ENCODE measurements around the gene MTPN. TPM values are rescaled to one million over a fixed set of nuclear protein-coding genes. Genes with fewer than 3 reads are reported as not detected.

Gene MTPN
- total RNA-seq, 4 donors from 2014 or later: 76.6 to 80.2 (median 79.0) TPM

- no peak for ATAC-seq
- TF ChIP-seq EP300 (IDR thresholded peaks at IDR 0.05) (no peak), CTCF (IDR thresholded peaks at IDR 0.05) (no peak), POLR2AphosphoS5 (IDR thresholded peaks at IDR 0.05) (no peak), POLR2A (IDR thresholded peaks at IDR 0.05) (no peak)
- no peaks in the 10 kb centered on the region for H3K9me3 ChIP-seq
- H3K36me3 ChIP-seq: no peaks in the 10 kb centered on the region
- no peaks in the 10 kb centered on the region for H3K4me1 ChIP-seq
- no peak overlapping the region for H3K4me3 ChIP-seq
- no peak overlapping the region for H3K27ac ChIP-seq
- H3K27me3 ChIP-seq: no peaks in the 10 kb centered on the region
- WGBS, 2 donors (ENCODE audit: low coverage in 1 of 2): 70 to 80% methylated on average over 7 to 8 of the region's 10 CpGs
These were observed 57.9 kb downstream of the MTPN start for GRCh38 chr7:135919071-135919841.

- TF ChIP-seq POLR2A (IDR thresholded peaks at IDR 0.05) (no peak), POLR2AphosphoS5 (IDR thresholded peaks at IDR 0.05) (no peak)
- Histone ChIP-seq H3K4me1 (no peaks in the 10 kb centered on the region), H3K9me3 (no peaks in the 10 kb centered on the region), H3K4me3 (no peak overlapping the region), H3K36me3 (no peaks in the 10 kb centered on the region), H3K27ac (no peak overlapping the region), H3K27me3 (no peaks in the 10 kb centered on the region)
- ATAC-seq: no peak
- WGBS, 2 donors (ENCODE audit: low coverage in 1 of 2): 34 to 35% methylated on average over 2 to 4 of the region's 5 CpGs
These were observed 59.0 kb downstream of the MTPN start for GRCh38 chr7:135918134-135918533.

- WGBS, 2 donors (ENCODE audit: low coverage in 1 of 2): 67 to 83% methylated on average over 6 to 7 of the region's 7 CpGs
- no peak for ATAC-seq
These were observed 59.4 kb downstream of the MTPN start for GRCh38 chr7:135917721-135918120.

GRCh38 chr7:135914346-135914745, 62.8 kb downstream of the MTPN start:
- Histone ChIP-seq H3K36me3 (no peaks in the 10 kb centered on the region), H3K4me3 (no peak overlapping the region), H3K9me3 (no peaks in the 10 kb centered on the region), H3K4me1 (no peaks in the 10 kb centered on the region), H3K27ac (no peak overlapping the region), H3K27me3 (no peaks in the 10 kb centered on the region)
- no peak for ATAC-seq
- no peak for TF ChIP-seq POLR2AphosphoS5 (IDR thresholded peaks at IDR 0.05)
- no peak for TF ChIP-seq POLR2A (IDR thresholded peaks at IDR 0.05)
- TF ChIP-seq CTCF (IDR thresholded peaks at IDR 0.05): no peak
- TF ChIP-seq EP300 (IDR thresholded peaks at IDR 0.05): no peak

More at GRCh38 chr7:135917721-135918120, 59.4 kb downstream of the MTPN start:
- Histone ChIP-seq H3K4me1 (no peaks in the 10 kb centered on the region), H3K4me3 (no peak overlapping the region), H3K27me3 (no peaks in the 10 kb centered on the region), H3K27ac (no peak overlapping the region), H3K36me3 (no peaks in the 10 kb centered on the region), H3K9me3 (no peaks in the 10 kb centered on the region)
- TF ChIP-seq POLR2A (IDR thresholded peaks at IDR 0.05) (no peak), POLR2AphosphoS5 (IDR thresholded peaks at IDR 0.05) (no peak), EP300 (IDR thresholded peaks at IDR 0.05) (no peak), CTCF (IDR thresholded peaks at IDR 0.05) (no peak)

GRCh38 chr7:135913404-135913803, 63.8 kb downstream of the MTPN start:
- Histone ChIP-seq H3K4me3 (no peak overlapping the region), H3K36me3 (no peaks in the 10 kb centered on the region), H3K27ac (no peak overlapping the region), H3K27me3 (no peaks in the 10 kb centered on the region), H3K4me1 (no peaks in the 10 kb centered on the region), H3K9me3 (no peaks in the 10 kb centered on the region)
- TF ChIP-seq CTCF (IDR thresholded peaks at IDR 0.05) (no peak), EP300 (IDR thresholded peaks at IDR 0.05) (no peak), POLR2AphosphoS5 (IDR thresholded peaks at IDR 0.05) (no peak), POLR2A (IDR thresholded peaks at IDR 0.05) (no peak)
- WGBS, 2 donors (ENCODE audit: low coverage in 1 of 2): 75 to 100% methylated on average over 1 to 2 of the region's 2 CpGs
- ATAC-seq: no peak

All from gastroesophageal sphincter (tissue), 4 donors.